Calu3 (cell line): ENCODE results near the gene SIL1. TPM values are rescaled to one million over a fixed set of nuclear protein-coding genes. Genes with fewer than 3 reads are reported as not detected.

Source experiments
- BruUV-seq: library from RNA; stranded (reverse); fragments of 400-500 nt; replicated peaks from 2 replicates; lab custom pipeline; 2021; lab: Mats Ljungman, UMichigan
- CTCF ChIA-PET: fragments of 300-600 bp; sonication (Branson Sonifier 250); formaldehyde crosslinking; loops from one replicate; lab custom pipeline; 2022; ENCODE audit warnings: antibody characterized with exemption; lab: Charles Lee
- DNase-seq: peaks from one replicate; pipeline ENCODE4 v3.0.0; 2022
- H3K27ac Mint-ChIP-seq: one replicate; pipeline ENCODE4 v1.8.0; 2022; ENCODE audit warnings: mixed read lengths; ENCODE audit not compliant: unreplicated experiment
- H3K27me3 Mint-ChIP-seq: one replicate; pipeline ENCODE4 v1.8.0; 2022; ENCODE audit warnings: mixed read lengths; ENCODE audit not compliant: unreplicated experiment
- H3K36me3 Mint-ChIP-seq: one replicate; pipeline ENCODE4 v1.8.0; 2022; ENCODE audit warnings: mild to moderate bottlenecking, moderate library complexity, mixed read lengths; ENCODE audit not compliant: insufficient read depth, unreplicated experiment
- H3K4me1 Mint-ChIP-seq: one replicate; pipeline ENCODE4 v1.8.0; 2022; ENCODE audit warnings: mild to moderate bottlenecking, low read depth, mixed read lengths; ENCODE audit not compliant: unreplicated experiment
- H3K4me3 Mint-ChIP-seq: one replicate; pipeline ENCODE4 v1.8.0; 2022; ENCODE audit warnings: mild to moderate bottlenecking, low read depth, moderate library complexity, mixed read lengths; ENCODE audit not compliant: unreplicated experiment
- H3K9me3 Mint-ChIP-seq: one replicate; pipeline ENCODE4 v1.8.0; 2022; ENCODE audit warnings: low read depth, mixed read lengths; ENCODE audit not compliant: unreplicated experiment
- intact Hi-C: fragments of 100-400 bp; cut with micrococcal nuclease; formaldehyde crosslinking; loops from one replicate; pipeline ENCODE4 v1.10.0; 2022; ENCODE audit not compliant: unreplicated experiment
- total RNA-seq: library from RNA; stranded (reverse); gene quantifications from 2 replicates; pipeline ENCODE4 v1.2.3, GENCODE V29; 2022
- TF ChIP-seq, protein P1 (sequence below): fragments of 200-600 bp; IDR thresholded peaks from one replicate; pipeline ENCODE4 v1.8.0; 2022; ENCODE audit warnings: antibody characterized with exemption; ENCODE audit not compliant: unreplicated experiment

Gene SIL1
- total RNA-seq, 1 experiment from 2014 or later: 45.8 TPM

DNA sequence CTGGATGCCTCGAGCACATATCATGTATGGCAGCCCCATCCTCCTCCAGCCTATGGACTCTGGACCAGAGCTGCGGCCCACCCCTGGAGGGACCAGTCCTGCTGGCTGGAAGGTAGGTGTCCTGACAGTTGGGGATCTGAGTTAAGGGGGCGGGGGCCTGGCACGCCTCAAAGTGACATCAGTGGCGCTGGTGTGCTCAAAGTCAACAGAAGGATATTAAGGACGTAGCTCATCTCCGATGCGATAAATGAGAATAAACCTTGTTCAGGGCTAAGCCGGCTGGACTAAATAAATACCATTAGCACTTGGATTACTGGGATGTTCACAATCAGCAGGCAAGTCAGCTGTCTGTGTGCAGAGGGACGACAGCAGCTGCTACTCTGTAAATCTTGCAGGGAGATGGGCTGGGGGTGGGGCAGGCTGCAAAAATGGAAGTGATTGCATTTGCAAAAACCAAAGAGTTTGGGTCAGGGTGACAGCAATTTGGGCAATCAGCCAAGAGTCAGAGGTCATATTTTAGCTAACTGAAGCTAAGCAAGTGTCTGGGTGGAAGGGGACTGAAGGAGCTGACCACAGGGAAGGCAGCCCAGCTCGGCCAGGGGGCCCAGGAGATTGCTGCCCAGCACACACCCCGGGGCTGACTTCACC lies 243.0 kb downstream of the SIL1 start:
- DNase-seq: no peak
- no peaks in the 10 kb centered on the region for H3K27me3 Mint-ChIP-seq
- no peak overlapping the region for H3K4me3 Mint-ChIP-seq
- H3K36me3 Mint-ChIP-seq: peaks cover 20% of the 10 kb centered on the region
- intact Hi-C loops: no loop called here
- BruUV-seq: no TSS peak
- CTCF ChIA-PET: no interaction called here
- peaks cover 7% of the 10 kb centered on the region for H3K4me1 Mint-ChIP-seq
- TF ChIP-seq, protein P1, sequence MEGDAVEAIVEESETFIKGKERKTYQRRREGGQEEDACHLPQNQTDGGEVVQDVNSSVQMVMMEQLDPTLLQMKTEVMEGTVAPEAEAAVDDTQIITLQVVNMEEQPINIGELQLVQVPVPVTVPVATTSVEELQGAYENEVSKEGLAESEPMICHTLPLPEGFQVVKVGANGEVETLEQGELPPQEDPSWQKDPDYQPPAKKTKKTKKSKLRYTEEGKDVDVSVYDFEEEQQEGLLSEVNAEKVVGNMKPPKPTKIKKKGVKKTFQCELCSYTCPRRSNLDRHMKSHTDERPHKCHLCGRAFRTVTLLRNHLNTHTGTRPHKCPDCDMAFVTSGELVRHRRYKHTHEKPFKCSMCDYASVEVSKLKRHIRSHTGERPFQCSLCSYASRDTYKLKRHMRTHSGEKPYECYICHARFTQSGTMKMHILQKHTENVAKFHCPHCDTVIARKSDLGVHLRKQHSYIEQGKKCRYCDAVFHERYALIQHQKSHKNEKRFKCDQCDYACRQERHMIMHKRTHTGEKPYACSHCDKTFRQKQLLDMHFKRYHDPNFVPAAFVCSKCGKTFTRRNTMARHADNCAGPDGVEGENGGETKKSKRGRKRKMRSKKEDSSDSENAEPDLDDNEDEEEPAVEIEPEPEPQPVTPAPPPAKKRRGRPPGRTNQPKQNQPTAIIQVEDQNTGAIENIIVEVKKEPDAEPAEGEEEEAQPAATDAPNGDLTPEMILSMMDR: no peak
- no peaks in the 10 kb centered on the region for H3K9me3 Mint-ChIP-seq
- H3K27ac Mint-ChIP-seq: no peak overlapping the region

DNA sequence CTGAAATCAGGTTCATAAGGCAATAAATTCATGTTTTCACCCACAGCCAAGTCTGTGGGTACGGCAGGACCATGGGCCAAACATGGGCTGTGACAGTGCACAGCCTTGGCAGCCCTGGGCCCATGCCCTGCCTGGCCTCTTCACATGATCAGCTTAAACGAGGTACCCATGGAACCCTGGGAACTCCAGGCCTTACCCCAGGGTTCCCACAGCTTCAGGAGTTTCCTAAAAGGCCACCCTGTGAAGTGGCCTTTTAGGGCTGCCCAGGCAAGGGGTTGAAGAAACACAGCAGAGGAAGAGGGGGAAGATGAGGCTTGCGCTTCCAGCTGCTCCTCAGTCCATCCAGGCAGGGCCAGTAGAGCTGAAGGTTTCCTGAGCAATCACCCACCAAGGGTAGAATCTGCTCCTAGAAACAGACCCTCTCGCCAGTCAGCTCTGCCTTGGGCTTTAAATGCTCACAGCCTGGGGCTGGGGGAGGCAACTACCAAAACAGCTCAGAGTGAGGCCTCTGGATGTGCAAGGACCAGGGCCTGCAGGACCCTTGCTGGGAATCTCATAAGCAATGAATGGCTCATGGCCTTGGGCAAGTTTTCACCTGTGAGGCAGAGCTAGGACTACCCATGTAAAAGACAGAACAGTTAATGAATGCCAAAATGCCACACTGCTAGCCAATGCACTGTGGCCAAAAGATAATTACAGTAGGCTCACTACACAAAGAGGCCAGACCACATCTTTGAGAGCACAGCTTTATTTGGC lies 243.7 kb downstream of the SIL1 start:
- TF ChIP-seq, protein P1: no peak
- Mint-ChIP-seq H3K27ac (no peak overlapping the region), H3K27me3 (no peaks in the 10 kb centered on the region), H3K9me3 (no peaks in the 10 kb centered on the region), H3K36me3 (peaks cover 22% of the 10 kb centered on the region), H3K4me3 (no peak overlapping the region), H3K4me1 (peaks cover 7% of the 10 kb centered on the region)
- BruUV-seq: no TSS peak
- CTCF ChIA-PET: no interaction called here
- intact Hi-C loops: no loop called here
- no peak for DNase-seq

DNA sequence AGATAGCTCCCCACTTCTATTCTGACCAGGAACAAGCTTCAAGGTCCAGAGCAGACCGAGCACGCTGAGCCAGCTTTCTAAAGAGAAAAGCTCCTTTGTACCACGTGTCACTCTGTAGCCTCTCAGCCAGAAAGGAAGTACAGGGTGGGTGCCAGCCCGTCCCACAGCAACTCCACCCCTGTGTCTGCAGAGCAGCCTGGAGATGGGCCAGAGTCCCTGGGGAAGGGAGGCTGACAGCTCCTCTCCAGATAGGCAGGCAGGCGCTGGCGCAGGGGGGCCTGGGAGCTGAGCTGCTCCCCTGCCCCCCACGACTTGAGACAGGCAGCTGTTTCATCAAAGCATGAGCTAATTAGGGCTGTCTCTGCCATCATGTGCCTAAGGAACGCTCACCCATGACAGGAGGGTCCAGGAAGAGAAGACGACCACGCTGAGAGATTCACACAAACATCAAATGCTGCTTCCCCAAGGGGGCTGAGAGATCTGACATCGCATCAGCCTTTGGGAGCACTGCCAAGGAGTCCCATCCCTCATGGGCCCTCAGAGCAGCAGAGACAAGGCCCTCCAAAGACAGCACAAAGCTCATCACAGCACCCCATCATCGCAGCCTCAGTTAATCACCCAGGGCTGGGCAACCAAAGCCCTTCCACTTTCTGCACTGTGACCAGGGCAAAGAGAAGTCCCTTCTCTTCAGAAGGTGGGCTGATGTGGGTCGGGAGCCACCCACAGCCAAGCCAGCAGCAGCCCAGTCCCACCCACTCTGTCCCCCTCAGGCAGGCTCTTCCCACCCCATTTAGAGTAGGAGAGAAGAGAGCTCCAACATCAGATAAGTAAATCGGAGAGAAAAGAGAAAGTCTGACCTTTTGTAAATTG lies 244.5 kb downstream of the SIL1 start:
- intact Hi-C loops: no loop called here

DNA sequence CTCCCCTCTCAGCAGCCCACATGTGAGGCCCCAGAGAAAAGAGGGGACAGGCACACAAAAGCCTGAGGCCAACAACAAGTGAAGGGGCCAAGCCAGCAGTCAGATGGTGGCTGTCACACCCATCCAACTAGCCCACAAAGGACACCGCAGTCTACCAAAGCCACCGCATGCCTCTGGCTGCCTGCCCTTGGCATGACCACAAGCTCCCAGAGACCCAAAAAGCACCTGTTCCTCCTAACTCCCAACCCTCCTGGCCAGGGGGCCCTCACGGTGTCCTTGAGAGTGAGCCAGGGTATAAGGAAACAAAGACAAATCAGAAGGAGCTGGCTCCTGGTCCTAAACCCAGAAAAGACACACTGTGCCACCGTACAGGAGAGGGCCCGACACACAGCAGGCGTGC lies 245.2 kb downstream of the SIL1 start:
- Mint-ChIP-seq H3K36me3 (peaks cover 31% of the 10 kb centered on the region), H3K27me3 (no peaks in the 10 kb centered on the region), H3K27ac (no peak overlapping the region), H3K9me3 (no peaks in the 10 kb centered on the region), H3K4me3 (no peak overlapping the region), H3K4me1 (peaks cover 7% of the 10 kb centered on the region)
- intact Hi-C loops: no loop called here
- BruUV-seq: no TSS peak
- TF ChIP-seq, protein P1: no peak
- CTCF ChIA-PET: no interaction called here
- DNase-seq: no peak

More for the DNA sequence above, 244.5 kb downstream of the SIL1 start:
- no peak for DNase-seq
- H3K4me3 Mint-ChIP-seq: no peak overlapping the region
- CTCF ChIA-PET: no interaction called here
- H3K27ac Mint-ChIP-seq: no peak overlapping the region
- peaks cover 7% of the 10 kb centered on the region for H3K4me1 Mint-ChIP-seq
- BruUV-seq: no TSS peak
- peaks cover 29% of the 10 kb centered on the region for H3K36me3 Mint-ChIP-seq
- H3K27me3 Mint-ChIP-seq: no peaks in the 10 kb centered on the region
- no peaks in the 10 kb centered on the region for H3K9me3 Mint-ChIP-seq
- TF ChIP-seq, protein P1: no peak
